Right hindlimb (tissue), 1 donor: ENCODE measurements around the gene DTNA.
"Not testable (repeated sequence)": the region's sequence is repeated elsewhere in the genome, so short reads cannot be mapped to it uniquely, and the experiment has no call there.

ENCODE experiments used
- DNase-seq: peaks from one replicate; pipeline ENCODE4 v3.0.0-alpha.2; 2018

DTNA gene

DNA sequence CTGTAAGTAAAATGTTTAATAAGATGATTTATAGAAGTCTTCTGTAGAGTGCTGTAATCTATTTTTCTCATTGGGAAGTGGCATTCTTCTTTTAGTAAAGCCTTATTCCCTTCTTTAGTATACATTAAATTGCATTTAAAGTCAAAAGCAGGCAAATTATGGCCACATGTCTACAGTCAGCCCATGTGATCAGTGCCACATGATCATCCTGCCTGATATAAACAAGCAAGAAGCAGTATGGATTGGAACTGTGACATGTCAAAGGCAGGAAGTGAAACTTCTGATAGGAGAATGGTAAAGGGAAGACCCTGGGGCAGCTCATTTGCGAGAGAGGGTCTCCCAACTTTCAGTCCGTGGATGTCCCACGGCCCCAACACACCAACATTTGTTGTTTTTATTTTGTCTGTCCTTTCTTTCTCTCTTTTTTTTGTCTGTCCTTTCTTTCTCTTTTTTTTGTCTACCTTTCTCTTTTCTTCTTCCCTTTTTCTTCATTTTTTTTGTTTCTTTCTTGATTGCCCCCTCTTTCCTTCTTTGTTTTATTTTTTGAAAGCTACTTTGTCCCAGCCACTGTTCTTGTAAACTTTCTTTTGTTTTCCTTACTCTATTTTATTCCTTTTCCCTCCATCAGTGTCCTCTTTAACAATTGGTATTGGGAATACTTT, 154.9 kb downstream of the DTNA start:
- DNase-seq: no peak

DNA sequence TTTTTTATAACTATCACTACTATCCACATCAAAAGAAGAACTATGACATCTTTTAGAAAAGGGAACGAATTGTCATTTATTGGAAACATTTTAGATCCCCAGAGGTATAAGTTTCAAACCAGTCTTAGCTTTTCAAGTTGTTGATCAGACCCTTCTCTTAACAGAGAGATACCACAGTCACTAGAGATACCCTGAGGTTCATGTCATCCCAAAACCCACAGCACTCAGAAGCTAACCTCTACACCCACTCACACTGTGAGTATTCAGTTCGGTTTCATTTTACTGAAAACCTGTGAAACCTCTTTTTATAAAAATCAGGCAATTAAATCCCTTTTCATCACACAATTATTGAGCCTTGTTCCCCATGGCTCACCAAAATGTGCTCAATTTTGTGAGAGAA, 156.2 kb downstream of the DTNA start:
- no peak for DNase-seq

- no peak for DNase-seq
Observed at GRCh38 chr18:34866739-34867138, 156.6 kb downstream of the DTNA start.

DNA sequence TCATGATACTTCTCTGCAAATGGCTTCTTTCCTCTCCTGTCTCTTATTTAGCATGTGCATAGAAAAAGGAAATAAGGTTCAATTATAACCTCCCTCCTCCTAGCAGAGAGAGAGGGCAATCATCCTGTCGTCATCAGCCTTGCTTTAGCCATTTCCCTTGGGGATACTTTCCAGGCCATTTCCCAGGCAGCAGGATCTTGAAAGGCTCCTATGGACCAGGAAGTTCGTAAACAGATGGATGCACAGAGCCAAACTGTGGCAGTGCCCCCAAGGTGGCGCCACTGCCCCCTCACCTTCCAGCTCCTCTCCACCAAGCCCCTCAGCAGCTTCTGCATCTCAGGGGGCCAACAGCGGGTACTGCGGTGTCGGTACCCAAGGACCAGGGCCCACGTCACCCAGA, 157.4 kb downstream of the DTNA start:
- no peak for DNase-seq

DNA sequence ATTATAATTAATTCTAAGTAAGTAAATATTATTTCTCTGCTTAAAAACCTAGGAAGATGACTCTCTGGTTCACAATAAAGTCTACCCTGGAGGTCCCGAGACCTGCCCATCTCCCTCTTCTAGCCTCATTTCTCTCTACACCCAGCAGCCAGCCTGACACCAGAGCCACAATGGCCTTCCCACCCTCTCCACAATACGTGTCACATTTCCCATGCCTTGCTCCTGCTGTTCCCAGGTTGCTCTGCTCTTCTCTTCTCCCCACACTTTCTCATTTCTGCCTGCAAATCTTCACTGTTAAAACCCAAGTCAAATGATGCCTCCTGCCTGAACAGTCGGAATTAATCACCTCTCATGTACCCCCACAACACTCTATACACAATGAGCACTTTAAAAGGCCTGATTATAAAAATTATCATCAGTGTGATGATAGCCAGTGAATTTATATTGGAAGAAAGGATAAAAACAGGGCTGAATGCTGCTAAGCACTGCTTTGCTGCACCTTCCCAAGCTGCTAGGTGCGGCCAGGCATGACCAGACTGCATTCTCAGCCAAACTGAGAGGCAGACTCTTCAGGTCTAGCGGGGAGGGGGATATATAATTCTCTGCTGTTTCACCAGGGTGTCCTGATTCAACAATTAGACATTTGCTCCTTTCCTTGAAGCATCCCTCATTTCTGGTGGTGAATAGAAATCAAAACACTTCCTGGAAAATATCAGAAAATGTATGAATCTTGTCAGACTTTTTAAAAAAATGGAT, 160.6 kb downstream of the DTNA start:
- no peak for DNase-seq

GRCh38 chr18:34871435-34871834, 161.3 kb downstream of the DTNA start:
- no peak for DNase-seq

- no peak for DNase-seq
Observed at GRCh38 chr18:34872066-34872465, 162.0 kb downstream of the DTNA start.

DNA sequence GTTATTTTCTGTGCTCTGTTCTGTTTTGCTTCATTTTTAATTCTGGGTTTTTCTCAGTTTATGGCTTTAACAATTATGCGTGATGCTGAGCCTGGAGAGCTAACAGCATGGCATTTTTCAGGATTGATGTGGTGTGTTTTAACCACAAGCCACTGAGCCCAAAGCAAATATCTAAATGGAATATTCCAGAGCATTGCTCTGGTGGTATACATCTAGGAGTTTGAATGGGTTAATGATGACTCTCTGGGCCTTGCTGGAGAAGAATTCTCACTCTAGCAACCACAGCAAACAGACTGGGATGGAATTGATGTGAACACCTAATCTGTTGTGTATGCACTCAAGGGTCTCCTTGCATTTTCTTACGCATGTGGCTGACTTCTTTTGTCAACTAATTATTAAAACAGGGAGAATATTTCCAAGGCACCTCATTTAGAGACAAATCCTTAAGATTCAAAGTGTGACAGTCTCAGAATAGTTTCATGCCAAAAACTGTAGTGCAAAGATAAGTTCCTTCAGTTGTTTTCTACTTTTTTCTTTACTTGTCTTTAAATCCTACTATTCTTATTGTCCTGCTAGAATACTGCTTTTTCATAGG, 164.0 kb downstream of the DTNA start:
- no peak for DNase-seq

DNA sequence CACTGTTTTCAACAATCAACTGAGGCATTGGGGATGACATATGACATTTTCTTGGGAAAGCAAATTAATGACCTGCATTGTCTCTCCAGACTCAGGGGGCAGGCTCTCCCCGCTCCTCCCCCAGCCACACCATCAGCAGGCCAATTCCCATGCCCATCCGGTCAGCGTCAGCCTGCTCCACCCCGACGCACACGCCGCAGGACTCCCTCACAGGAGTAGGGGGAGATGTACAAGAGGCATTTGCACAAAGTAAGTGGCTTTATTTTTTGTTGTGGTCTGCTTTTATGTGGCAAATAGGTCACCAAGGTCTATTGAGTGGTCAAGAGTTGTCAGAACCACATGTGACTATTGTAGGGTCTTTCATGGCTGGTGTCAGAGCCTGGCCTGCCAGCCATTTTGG, 165.1 kb downstream of the DTNA start:
- no peak for DNase-seq

GRCh38 chr18:34880403-34880802, 170.3 kb downstream of the DTNA start:
- no peak for DNase-seq

DNA sequence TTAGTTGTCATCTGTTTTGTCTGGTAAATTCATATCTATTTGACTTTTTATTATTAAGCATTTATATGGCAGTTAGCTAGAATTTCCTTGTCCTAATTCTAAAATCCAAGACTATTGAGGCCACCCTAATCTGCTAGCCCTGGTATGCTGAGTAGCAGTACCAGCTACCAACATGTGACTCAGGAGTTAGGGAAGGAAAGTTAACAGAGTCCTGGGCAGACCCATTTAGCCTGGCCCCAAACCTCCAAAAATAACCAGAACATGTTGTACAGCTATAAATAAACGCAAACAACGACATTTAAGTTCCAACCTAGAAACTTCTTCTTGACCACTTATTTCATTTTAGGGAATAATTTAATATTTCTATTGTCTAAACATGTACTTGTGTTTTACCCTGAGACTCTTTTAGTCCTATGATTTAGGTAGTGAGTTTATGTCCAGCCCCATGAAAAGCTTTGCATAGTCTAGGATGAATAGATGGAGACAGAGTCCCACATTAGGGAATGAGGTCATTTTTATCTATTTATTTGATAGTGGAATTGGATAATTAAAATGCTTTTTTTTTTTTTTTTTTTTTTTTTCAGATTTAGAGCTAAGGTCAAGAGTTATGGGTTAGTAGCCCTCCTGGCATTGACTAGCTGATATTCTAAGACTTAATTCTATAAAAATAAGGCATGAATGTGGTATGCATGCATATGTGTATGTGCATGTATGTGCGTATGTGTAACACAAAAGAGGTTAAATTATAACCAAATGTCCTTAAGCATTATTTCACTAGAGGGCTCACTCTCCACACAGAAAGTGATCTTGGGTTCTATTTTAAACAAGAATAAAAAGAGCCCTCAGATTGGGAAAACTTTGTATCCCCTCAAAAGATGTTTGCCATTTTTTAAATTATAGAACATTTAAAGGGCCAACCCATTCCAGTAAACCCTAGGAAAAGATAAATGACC, 171.1 kb downstream of the DTNA start:
- no peak for DNase-seq

- no peak for DNase-seq
Observed at GRCh38 chr18:34884436-34884835, 174.3 kb downstream of the DTNA start.

GRCh38 chr18:34886177-34886576, 176.1 kb downstream of the DTNA start:
- DNase-seq: no peak

DNA sequence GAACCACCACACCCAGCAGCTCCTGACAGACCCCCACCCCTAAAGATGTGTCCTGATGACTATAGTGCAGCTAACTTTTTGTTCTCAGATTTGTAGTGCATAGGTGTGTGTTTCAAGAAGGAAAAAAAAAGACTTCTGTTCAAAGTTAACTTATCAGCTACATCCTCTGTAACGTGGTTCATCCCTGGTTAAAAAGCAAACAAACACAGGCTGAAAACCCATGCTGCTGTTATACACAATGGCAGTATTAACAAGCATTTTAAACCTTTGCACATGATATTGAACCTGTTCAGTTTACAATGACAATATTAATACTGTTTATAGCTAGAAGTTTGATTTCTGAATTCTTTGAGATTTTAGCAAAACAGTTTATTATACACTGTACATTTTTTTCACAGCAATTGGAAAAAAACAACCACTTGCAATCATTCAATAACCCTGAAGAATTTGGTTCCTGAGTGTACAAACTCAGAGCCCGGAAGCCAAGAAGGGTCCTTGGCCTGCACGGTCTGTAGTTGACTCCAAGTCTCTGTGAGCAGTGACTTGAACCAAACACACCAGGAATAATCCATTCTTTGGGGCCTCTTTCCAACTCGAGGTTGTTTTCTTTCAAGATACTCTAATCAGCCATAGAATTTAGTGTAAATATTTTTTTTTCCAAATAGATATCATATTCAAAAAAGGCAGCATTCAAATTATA, 177.9 kb downstream of the DTNA start:
- no peak for DNase-seq

GRCh38 chr18:34890486-34891085, 180.5 kb downstream of the DTNA start:
- no peak for DNase-seq

DNA sequence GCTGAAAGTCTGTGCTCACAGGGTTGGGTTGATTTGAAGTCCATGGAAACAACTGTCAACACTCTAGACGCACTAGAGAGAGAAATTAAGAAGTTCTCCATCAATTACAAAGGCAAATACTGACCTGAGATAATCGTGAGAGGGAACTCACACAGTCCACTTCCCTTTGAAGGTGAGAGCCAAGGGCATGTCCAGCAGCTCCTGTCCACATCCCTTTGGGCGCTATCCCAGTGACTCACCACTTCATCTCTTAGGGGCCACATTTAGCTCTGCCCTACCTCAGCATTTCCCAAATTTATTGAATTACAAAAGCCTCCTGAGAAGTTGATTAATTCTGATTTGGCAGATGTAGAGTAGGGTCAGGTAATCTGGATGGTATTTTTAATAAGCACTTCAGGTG, 182.3 kb downstream of the DTNA start:
- DNase-seq: no peak

DNA sequence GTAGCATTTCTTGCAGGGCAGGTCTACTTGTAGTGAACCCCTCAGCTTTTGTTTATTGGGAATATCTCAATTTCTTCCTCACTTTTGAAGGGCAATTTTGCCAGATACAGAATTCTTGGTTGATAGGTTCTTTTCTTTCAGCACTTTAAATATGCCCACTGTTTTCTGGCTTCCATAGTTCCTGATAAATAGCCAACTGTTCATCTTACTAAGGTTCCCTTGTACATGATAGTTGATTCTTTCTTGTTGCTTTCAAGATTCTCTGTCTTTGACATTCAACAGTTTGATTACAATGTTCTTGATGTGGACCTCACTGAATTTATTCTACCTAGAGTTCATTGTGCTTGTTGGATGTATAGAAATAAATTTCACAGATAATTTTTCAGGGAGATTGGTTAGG, 183.1 kb downstream of the DTNA start:
- no peak for DNase-seq

DNA sequence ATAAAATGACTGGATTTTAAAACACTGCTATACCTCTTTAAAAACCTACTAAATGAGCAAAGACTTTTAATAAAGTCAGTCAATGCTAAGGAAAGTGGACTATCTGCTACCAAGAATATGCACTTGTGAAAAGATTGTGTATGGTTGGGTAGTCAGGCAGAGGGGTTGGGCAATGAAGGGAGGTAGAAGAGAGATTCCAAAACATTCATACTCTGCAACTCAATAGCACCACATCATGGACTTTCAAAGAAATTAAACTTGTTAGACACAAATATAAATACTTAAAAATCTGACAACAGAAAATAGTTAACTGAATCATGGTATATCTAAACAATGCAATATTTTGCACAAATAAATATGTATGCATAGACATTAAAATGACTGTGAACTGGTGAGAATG, 191.2 kb downstream of the DTNA start:
- DNase-seq: no peak

DNA sequence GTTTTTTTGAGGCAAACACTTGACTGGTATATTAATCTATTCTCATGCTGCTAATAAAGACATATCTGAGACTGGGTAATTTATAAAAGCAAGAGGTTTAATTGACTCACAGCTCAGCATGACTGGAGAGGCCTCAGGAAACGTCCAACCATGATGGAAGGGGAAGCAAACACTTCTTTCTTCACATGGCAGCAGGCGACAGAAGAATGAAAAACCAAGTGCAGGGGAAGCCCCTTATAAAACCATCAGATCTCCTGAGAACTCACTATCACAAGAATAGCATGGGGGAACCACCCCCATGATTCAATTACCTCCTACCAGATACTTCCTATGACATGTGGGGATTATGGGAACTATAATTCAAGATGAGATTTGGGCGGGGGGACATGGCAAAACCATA, 194.9 kb downstream of the DTNA start:
- DNase-seq: no peak

DNA sequence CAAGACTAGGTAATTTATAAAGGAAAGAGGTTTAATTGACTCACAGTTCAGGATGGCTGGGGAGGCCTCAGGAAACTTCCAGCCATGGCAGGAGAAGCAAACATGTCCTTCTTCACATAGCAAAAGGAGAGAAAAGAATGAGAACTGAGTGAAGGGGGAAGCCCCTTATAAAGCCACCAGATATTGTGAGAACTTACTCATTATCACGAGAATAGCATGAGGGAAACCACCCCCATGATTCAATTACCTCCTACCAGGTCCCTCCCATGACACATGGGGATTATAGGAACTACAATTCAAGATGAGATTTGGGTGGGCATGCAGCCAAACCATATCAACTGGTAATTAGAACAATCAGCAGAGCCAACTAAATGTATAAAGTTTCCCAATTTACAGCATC, 196.9 kb downstream of the DTNA start:
- not testable (repeated sequence) for DNase-seq

DNA sequence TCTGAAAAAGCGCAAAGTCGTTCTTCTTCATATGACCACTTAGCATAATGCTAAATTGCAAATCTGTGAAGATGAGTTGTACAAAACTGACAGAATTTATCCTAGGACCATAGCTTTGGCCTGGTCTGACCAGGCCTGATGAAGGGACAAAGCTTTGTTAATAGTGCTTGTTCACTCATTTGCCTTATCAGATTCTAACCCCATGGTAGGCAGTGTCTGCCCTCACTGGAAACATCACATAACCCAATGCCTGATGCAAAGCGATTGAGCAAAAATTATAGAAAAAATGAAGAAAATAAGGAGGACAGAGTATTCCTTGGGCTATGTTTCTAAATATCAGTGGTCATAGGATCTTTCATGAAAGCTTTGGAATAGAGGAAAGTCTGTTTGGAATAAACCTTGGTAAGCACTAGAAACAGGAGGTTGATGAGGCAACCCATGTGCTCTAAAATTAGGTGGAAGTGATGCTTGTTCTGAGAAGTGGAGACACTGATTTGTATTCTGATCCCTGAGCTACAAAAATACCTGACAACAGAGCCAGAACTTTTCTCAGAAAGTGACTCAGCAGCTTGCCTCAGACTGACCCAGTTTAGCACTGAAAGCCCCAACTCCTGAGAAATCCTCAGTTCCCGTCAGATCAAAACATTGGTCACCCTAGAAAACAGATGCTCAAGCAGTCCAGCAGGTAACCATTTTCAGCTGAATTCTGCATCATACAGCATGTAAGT, 199.7 kb downstream of the DTNA start:
- no peak for DNase-seq
